Putamen (tissue), 1 donor: ENCODE measurements around the gene KANSL3.
A peak's percentile ranks its signal among the peaks of the same experiment; 100 is the strongest.
"Not testable (repeated sequence)": the region's sequence is repeated elsewhere in the genome, so short reads cannot be mapped to it uniquely, and the experiment has no call there.

Experiments used
- DNase-seq: peaks from one replicate; pipeline ENCODE4 v3.0.0-alpha.2; 2016; ENCODE audit warnings: low spot score

KANSL3 gene

DNA sequence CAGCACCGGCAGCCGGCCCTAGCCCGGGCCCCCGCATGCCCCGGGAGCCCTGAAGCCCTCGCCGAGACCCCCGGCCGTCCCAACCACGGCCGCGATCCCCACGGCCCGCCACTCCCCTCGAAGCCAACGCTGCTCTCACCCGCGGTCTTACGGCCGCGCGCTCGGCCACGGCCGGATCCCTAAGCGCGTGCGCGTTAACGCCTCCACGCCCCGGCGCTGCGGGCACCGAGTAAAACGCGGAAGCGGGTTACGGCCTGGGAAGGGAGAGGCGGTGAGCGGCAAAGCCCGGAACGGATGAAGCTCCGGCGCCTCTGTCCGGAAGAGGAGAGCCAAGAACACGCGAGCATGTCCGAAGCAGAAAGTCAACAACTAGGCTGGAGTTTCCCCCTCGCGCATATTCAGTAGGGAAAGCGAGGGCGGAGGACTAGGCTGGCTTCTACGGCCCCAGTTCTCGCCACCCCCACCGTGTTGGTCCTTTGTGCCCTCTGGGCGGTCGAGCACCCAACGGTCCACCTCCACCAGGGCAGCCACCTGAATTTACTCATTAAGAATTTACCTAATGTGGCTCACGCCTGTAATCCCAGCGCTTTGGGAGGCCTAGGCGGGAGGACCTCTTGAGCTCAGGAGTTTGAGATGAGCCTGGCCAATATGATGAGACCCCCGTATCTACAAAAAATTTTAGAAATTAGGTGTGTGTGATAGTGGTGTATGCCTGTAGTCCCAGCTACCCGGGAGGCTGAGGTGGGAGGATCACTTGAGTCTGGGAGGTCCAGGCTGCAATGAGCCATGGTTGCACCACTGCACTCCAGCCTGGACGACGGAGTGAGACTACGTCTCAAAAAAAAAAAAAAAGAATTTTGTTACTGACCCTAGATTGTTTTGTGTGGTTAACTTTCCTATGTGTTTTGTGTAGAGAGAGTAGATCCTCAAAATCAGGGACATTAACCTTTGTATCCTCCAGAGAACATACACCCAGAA is at the start of gene KANSL3:
TSS of gene KANSL3 (minus strand) at position 169 of the 978 bp plus-strand sequence. CDS start 1,177 bp downstream, outside the sequence.
- DNase-seq = peak; percentile 91

DNA sequence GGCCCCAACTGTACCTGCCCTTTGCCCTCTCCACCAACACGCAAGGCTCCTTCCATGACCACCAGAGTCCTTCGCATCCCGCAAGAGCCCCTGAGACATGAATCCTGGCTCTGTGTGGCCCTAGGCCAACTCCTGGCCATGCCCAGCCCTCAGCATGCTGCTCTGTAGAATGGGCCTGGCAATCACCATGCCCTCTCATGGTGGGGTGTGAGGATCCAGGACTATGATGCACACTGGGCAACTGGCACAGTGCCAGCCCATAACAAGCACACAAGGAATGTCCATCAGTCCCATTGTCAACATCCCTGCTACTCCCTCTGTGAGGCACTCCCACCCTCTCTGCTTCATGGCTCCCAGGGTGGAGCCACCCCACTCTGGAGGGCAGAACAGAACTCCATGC is 49.2 kb upstream of the KANSL3 start:
- no peak for DNase-seq

DNA sequence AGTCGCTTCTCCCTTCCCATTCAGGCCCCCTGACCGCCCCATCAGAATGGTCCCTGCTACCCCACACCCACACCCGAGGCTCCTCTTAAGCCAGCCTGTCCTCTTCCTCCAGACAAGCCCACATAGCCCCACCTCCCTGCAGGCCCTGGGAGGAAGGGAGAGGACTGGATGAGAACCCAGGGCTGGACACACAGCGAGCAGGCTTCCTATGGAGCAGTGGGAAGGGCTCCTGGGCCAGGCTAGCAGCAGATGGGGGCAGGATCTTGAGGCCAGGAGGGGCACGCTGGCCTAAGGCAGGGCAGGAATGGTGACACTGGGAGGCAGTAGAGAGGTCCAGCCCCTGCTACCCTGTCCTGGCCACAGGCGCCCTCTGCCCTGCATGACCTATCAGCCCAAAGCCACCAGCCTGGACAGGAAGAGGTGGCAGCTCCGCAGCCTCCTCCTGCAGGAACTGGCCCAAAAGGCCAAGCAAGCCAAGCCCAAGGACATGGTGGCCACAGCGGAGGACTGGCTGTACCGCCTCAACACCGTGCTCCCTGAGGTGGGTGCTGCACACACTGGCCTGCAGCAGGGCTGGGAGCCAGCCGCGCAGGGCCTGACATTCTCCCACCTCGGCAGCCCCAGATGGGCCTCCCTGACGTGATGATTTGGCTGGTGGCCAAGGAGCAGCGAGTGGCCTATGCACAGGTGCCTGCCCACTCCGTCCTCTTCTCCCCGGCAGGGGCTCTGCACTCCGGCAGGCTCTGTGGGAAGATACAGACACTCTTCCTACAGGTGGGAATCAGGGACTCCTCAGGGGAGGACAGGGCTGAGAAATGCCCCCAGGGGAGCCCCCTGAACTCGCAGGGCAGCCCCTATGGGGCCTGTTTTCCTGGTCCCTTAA is 47.7 kb upstream of the KANSL3 start:
- no peak for DNase-seq

DNA sequence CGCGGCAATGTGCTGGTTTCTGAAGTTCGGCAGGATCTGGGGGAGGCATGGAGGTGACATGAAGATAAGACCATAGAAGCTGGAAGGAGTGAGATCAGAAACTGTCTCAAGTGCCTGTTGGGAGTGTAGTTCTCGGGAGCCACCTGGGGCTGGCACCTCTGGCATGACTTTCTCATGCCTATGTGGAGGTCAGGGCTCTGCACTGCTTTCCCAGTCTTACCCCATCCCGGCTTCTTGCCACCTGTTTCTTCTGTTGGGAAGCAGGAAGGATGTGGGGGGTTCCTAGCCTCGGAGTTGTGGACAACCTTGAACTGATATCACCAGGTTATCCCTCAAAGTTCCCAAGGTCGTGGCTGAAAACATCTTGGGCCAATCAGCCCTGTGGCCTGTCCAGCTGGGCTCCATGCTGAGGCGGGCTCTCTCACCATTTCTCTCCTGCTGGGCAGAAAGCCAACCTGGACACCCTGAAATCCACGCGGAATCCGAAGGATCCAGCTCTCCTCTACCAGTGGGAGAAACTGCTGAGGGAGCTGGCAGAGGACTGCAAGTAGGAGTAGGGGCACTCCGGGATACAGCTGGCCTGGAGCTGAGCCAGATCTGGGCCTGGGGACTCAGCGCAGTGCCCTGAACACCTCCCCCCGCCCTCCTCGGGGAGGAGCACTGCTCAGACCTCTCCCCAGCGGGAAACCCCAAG is 46.9 kb upstream of the KANSL3 start:
- no peak for DNase-seq

DNA sequence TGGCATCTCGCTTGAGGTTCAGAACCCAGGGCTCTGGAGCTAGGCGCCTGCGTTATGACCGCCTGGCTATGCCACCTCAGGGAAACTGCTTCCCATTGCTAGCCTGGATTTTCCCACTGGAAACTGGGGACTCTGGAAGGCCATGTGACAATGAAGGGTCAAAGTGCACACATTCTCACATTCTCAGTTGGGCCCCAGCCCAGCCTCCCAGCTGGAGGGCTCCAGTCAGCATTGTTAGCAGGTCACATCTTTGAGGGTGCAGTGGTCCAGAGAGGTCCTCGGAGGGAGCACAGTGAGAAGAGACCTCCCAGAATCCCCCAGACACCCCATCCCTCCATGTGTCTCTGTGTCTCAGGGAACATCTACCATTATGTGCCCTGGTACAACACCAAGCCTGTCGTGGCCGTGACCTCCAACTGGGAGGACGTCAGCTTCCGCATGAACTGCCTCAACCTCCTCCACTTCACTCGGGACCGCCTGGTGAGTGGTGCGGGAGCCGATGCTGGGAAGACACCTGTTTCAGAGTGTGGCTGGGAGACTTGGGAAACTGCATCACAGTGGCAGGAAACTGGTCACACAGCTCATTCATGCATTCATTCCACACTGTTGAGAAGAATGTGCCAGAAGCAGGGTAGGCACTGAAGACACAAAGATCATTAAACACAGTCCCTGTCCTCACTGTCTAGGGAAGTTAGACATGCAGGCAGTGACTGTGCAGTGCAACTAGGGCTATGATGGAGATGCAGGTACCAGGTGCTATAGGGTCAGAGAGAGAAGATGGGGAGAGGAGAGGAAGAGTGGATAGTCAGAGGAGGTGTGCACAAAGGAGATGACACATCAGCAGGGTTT is 46.1 kb upstream of the KANSL3 start:
- no peak for DNase-seq

DNA sequence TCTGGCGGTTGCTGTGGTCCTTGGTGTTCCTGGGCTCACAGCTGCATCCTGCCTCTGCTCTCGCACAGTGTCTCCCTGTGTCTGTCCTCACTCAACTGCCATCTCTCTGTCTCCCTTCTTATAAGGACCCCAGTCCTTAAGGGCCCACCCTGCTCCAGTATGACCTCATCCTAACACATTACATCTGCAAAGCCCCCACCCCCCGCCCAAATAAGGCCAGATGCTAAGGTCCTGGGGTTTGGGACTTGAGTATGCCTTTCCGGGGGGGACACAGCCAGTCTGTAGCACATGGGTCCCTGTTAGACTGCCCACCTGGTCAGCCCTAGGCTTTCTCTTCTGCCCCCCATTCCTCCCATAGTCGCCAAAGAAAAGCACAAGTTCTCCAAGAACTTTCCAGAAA is 45.2 kb upstream of the KANSL3 start:
- DNase-seq = no peak

DNA sequence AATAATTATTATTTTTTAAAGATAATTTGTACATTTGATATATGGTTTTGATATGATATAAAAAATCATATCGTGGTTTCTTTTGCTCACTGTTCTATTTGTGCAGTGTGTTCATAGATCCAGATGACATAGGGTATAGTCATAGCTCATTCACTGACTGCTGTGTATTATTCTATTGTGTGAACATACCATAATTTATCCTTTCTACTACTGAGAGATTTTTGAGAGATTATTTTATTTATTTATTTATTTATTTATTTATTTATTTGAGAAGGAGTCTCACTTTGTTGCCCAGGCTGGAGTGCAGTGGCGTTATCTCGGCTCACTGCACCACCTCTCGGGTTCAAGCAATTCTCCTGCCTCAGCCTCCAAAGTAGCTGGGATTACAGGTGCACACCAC is 43.4 kb upstream of the KANSL3 start:
- DNase-seq = no peak

DNA sequence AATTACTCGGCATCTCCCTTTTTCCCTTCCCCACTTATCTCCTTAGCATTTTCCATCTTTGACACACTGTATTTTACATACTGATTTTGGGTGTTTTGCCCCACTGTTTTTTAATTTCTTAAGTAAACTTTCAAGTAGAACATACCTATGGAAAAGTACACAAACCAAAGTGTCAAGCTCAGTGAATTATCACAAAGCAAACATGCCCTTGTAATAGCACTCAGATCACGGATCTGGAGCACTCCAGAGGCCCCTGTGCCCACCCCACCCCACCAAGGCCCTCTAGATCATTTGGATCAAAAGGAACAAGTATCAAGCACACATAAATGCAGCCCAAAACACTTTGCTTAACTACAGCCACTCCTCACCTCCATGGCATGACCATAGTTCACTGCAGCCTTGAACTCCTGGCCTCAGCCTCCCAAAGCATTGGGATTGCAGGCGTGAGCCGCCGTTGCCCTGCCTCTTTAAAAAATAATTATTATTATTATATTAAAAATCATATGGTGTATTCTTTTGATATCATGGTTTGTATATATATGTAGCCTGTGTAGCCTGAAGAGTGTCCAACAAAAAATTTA is 42.5 kb upstream of the KANSL3 start:
- DNase-seq = no peak

DNA sequence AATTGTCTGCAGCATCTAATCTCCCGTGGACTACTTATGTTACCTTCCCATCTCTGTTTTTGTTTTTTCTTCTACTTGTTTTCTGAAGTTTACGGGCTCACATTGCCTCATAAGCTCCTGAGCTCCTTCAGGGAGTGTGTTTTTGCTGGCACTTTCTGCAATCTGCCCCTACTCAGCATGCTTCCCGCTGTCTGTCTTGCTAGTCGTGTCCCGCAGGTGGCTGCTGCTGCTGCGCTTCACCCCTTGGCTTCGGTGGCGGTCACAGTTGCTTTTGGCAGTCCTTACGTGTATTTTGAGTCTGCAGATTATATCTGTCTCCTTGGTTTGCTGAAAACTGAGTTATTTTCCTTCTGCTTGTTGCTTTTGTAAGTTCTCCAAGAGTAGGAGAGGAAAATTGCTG is 41.7 kb upstream of the KANSL3 start:
- DNase-seq = no peak

DNA sequence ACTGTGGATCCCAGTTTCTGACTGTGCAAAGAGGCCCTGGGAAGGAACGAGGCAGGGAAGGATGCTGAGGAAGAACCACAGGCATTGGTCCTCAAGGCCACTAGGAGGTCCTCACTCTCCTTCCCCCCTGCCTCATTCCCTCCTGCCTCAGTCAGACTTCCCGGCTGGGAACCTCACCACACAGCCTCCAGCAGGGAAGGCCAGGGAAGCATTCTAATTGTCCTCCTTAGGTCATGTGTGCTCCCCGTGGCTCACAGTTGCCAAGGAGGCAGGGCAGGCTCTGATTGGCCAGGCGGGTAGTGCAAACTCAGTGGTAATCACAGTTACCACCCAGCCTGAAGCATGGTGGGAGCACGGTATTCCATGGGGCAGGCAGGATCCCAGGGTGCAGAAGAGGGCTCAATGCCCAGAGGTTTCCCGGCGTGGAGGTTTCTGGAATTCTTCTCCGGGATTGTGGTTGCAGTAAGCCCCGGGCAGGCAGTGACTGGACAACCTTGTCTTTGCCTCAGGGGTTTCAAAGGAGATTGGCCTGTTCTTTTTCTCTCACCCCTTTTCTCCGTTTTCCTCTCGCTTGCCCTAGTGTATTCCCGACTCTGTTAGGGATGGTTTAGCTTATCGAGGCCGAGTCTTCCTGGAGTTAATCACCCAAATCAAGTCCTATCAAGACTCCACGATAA is 31.6 kb upstream of the KANSL3 start:
- no peak for DNase-seq

DNA sequence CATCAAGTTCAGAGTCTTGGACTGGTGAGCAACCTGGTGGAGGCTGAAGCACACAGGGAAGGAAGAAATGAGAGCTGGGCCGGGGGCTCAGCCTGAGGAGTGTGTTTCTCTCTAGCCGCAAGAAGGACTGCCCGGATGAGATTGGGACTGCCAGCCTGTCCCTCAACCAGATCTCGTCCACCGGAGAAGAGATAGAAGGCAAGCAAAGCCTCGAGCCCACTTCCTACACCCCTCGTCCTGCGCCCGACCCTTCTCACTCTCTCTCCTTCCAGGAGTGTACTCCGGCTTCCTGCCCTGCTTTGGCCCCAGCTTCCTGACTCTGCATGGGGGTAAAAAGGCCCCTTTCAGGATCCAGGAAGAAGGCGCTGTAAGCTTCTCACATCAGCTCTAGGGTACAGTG is 30.7 kb upstream of the KANSL3 start:
- DNase-seq = no peak

DNA sequence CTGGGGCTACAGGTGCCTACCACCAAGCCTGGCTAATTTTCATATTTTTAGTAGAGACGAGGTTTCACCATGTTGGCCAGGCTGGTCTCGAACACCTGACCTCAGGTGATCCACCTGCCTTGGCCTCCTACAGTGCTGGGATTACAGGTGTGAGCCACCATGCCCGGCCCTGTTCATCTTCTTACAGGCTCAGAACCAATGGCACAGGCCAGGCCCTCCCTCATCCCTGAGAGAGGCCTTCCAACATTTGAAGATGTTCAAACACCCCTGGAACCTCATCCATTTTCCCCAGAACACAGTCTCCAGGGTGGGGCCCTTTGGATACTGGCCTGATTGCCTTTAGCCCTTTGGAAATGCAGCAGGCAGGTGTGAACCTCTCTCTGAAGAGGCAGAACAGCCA is 27.6 kb upstream of the KANSL3 start:
- DNase-seq = not testable (repeated sequence)

DNA sequence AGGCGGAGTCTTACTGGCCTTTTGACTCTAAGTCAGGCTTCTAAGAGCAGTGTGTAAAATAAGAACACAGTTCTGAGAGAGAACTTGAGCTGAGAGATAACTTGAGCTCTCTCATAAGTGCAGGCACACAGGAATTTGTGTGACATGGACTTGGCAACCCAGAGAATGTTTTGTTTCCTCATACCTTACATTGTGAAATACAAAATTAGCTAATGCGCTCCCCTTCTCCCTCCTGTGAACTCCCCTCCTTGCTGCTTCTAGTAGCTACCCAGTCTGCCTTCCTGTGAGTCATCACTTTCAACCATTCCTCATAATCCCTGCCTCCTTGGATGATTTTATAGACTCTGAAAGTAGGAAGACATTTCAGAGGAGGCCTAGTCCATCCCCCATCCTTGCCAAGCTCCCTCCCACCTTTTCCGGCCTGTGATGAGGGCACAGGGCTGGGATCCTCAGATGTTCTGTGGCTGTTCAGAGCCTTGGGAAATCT is 27.0 kb upstream of the KANSL3 start:
- DNase-seq = peak; percentile 31

DNA sequence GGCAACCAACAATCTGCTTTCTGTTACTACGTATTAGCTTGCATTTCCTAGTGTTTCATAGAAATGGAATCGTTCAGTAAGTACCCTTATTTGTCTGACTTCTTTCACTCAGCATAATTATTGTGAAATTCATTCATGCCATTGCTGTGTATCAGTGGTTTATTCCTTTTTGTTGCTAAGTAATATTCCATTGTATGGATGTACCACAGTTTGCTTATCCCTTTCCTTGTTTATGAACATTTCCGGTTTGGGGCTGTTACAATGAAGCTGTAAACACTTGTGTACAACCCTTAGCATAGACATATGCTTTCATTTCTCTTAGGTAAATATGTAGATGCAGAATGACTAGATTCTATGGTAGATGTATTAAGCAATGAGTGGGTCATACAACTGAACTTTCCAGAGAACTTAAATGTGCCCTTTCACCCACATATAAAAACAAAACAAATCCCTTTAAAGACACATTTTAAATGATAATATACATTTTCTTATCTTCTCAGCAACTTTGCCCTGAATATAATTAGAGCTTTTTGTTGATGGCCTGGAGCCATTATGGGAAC is 26.3 kb upstream of the KANSL3 start:
- no peak for DNase-seq

DNA sequence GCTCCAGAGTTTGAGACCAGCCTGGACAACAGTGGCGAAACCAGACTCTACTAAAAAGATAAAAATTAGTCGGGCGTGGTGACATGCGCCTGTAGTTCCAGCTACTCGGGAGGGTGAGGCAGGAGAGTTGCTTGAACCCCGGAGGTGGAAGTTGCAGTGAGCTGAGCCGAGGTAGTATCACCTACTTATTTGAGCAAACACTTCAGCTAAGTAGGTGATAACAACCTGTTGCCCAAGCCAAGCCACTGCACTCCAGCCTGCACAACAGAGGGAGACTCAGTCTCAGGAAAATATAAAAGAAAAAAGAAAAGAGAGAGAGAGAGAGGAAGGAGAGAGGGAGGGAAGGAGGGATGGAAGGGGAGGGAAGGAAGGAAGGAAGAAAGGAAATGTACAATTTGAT is 25.7 kb upstream of the KANSL3 start:
- DNase-seq = no peak

DNA sequence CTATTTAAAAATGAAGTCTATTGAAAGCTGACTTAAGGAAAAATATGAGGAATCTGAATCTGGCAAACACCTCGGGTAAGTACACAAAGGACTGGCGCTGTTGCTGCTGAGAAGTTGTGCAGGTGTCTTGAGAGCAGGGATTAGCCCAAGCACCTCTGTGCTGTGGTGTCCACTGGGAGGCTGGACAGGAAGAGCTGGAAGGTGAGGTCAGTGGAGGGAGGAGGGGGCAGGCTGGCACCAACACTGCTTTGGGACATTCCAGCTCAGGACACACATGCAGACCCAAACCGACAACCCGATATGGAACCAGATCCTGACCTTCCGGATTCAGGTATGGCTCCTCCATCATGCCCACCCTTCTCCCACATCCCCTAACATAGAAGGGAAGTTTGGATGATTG is 25.1 kb upstream of the KANSL3 start:
- no peak for DNase-seq

DNA sequence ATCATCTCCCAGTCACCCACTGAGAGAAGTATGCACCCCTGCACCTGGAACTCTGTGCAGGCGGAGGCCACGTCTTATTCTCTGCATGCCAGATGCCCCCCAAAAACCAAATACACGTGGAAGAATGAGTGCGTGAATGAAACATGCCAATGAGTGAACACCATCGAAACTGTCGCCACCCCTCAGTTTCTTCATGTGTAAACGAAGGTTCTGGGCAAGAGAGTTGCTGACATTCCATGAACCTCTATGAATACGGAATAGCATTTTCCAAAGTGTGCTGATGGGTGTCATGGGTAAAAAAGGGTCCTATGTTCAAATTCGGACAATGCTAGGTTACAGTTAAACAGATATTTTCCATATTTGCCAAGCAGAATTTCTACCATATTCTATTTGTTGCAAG is 24.2 kb upstream of the KANSL3 start:
- DNase-seq = no peak

DNA sequence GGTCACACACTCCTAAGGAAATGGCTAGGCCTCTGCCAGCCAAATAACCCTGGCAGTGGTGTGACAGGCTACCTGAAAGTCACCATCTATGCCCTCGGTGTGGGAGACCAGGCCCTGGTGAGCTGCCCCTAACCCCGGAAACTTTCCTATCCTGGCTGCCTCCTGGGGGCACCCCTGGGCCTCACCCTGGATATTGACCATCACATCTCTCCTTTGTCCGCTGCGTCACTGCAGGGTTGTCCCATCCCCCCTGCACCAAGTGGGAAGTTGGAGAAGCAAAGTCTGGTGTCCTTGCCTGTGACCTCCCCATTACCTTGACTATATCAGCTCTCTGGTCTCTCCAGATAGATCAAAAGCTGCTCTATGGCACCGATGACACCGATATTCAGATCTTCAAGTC is 23.2 kb upstream of the KANSL3 start:
- no peak for DNase-seq

DNA sequence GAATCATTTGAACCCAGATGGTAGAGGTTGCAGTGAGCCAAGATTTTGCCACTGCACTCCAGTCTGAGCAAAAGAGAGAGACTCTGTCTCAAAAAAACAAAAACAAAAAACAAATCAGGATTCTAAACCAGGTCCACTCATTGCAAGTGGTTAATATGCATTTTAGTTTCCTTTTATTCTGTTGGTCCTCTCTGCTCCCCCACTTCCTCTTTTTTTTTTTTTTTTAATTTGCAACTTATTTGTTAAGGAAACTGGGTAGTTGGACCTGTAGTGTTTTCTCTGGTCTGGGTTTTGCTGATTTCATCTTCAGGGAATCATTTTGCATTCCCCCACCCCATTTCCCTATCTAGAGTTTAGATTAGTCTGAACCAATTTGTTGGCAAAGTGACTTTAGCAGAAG is 18.4 kb upstream of the KANSL3 start:
- no peak for DNase-seq

DNA sequence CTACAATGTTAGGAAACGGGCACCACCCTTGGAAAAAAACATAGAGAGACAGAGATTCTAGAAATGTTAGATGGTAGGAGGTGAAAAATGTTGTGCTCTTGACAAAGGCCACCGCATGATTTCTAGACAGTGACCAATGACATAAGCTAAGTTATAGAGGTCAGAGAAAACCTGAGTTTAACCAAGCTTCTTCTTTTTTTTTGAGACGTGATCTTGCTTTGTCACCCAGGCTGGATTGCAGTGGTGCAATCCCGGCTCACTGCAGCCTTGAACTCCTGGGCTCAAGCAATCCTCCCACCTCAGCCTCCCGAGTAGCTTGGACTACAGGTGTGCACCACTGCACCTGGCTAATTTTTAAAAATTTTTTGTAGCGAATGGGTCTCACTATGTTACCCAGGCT is 17.4 kb upstream of the KANSL3 start:
- no peak for DNase-seq
